GM23338 (cell line): ENCODE data around the gene GCM1. TPM values are rescaled to one million over a fixed set of nuclear protein-coding genes. Genes with fewer than 3 reads are reported as not detected.
"Not testable (repeated sequence)": the region's sequence is repeated elsewhere in the genome, so short reads cannot be mapped to it uniquely, and the experiment has no call there.

ENCODE experiments used
- ATAC-seq: fragments of 200-7000 bp; cut with Tn5 transposase; 3 replicates; pipeline ENCODE4 v1.9.1; 2020
- DNase-seq: peaks from one replicate; pipeline ENCODE4 v3.0.0-alpha.2; 2015; ENCODE audit warnings: low spot score
- H2AFZ ChIP-seq: fragments of 200-600 bp; sonication (generic); 2 replicates; pipeline ENCODE4 v1.8.0; 2016; ENCODE audit warnings: antibody characterized with exemption, mild to moderate bottlenecking, moderate library complexity
- H3F3A ChIP-seq: fragments of 200-600 bp; sonication (generic); replicated peaks from 2 replicates; pipeline ENCODE4 v1.8.0; 2017; ENCODE audit warnings: antibody characterized with exemption, mixed run types, low read depth
- H3K27ac ChIP-seq: fragments of 200-600 bp; sonication (generic); 2 replicates; pipeline ENCODE4 v1.6.1; 2016; ENCODE audit warnings: low read depth
- H3K27me3 ChIP-seq: fragments of 200-600 bp; sonication (generic); 2 replicates; pipeline ENCODE4 v1.8.0; 2016; ENCODE audit warnings: mild to moderate bottlenecking, mixed run types, moderate library complexity; ENCODE audit not compliant: insufficient read depth
- H3K36me3 ChIP-seq: fragments of 200-600 bp; sonication (generic); 2 replicates; pipeline ENCODE4 v1.8.0; 2016; ENCODE audit warnings: mild to moderate bottlenecking; ENCODE audit not compliant: insufficient read depth
- H3K4me1 ChIP-seq: fragments of 200-600 bp; sonication (generic); 2 replicates; pipeline ENCODE4 v1.8.0; 2016; ENCODE audit warnings: mild to moderate bottlenecking, moderate library complexity; ENCODE audit not compliant: insufficient read depth
- H3K4me2 ChIP-seq: fragments of 200-600 bp; sonication (generic); 2 replicates; pipeline ENCODE4 v1.7.1; 2017; ENCODE audit warnings: mixed run types
- H3K4me3 ChIP-seq: fragments of 200-600 bp; sonication (generic); 2 replicates; pipeline ENCODE4 v1.6.1; 2016; ENCODE audit warnings: mixed run types
- H3K79me2 ChIP-seq: fragments of 200-600 bp; sonication (generic); replicated peaks from 2 replicates; pipeline ENCODE4 v1.8.0; 2017; ENCODE audit warnings: mild to moderate bottlenecking; ENCODE audit not compliant: insufficient read depth
- H3K9me2 ChIP-seq: fragments of 200-600 bp; sonication (generic); 2 replicates; pipeline ENCODE4 v1.8.0; 2017; ENCODE audit not compliant: insufficient read depth
- H4K20me1 ChIP-seq: fragments of 200-600 bp; sonication (generic); replicated peaks from 2 replicates; pipeline ENCODE4 v1.8.0; 2017; ENCODE audit warnings: mild to moderate bottlenecking; ENCODE audit not compliant: insufficient read depth
- H3K27ac Mint-ChIP-seq: 2 replicates; pipeline ENCODE4 v1.8.0; 2020; ENCODE audit warnings: inconsistent platforms, mild to moderate bottlenecking, moderate library complexity, mixed read lengths
- H3K27me3 Mint-ChIP-seq: 3 replicates; pipeline ENCODE4 v1.8.0; 2022; ENCODE audit warnings: low read depth, mild to moderate bottlenecking, moderate library complexity, mixed read lengths, inconsistent platforms; ENCODE audit not compliant: insufficient read depth, poor library complexity
- H3K36me3 Mint-ChIP-seq: 3 replicates; pipeline ENCODE4 v1.8.0; 2021; ENCODE audit warnings: low read depth, mild to moderate bottlenecking, inconsistent platforms, moderate library complexity, mixed read lengths
- H3K4me1 Mint-ChIP-seq: 3 replicates; pipeline ENCODE4 v1.8.0; 2020; ENCODE audit warnings: mild to moderate bottlenecking, inconsistent platforms, mixed read lengths
- H3K4me3 Mint-ChIP-seq: 3 replicates; pipeline ENCODE4 v1.8.0; 2021; ENCODE audit warnings: moderate library complexity, mild to moderate bottlenecking, inconsistent platforms, mixed read lengths
- H3K9me3 Mint-ChIP-seq: 3 replicates; pipeline ENCODE4 v1.8.0; 2020; ENCODE audit warnings: moderate library complexity, mild to moderate bottlenecking, inconsistent platforms, mixed read lengths
- CREB1 ChIP-seq: fragments of 250-450 bp; sonication (Bioruptor Pico); IDR thresholded peaks from 2 replicates; pipeline ENCODE4 v1.5.0; 2020; ENCODE audit warnings: low read depth, mild to moderate bottlenecking, moderate library complexity
- EZH2 ChIP-seq: fragments of 200-600 bp; sonication (generic); IDR thresholded peaks from one replicate; pipeline ENCODE4 v1.8.0; 2017; ENCODE audit warnings: antibody characterized with exemption, mild to moderate bottlenecking, low read depth; ENCODE audit not compliant: unreplicated experiment
- EZH2phosphoT487 ChIP-seq: fragments of 200-600 bp; sonication (generic); IDR thresholded peaks from one replicate; pipeline ENCODE4 v1.8.1; 2018; ENCODE audit warnings: antibody characterized with exemption; ENCODE audit not compliant: unreplicated experiment
- JUNB ChIP-seq: IDR thresholded peaks from one replicate; pipeline ENCODE4 v1.6.1; 2016; ENCODE audit warnings: antibody characterized with exemption; ENCODE audit not compliant: unreplicated experiment
- NANOG ChIP-seq: IDR thresholded peaks from 2 replicates; pipeline ENCODE4 v1.6.1; 2016; ENCODE audit warnings: antibody characterized with exemption, borderline replicate concordance
- POLR2AphosphoS5 ChIP-seq: IDR thresholded peaks from 2 replicates; pipeline ENCODE4 v1.6.1; 2016; ENCODE audit warnings: antibody characterized with exemption, low read depth
- STAT1 ChIP-seq: IDR thresholded peaks from one replicate; pipeline ENCODE4 v1.6.1; 2016; ENCODE audit warnings: antibody characterized with exemption; ENCODE audit not compliant: unreplicated experiment
- ZNF114 ChIP-seq: fragments of 250-450 bp; sonication (Bioruptor Pico); IDR thresholded peaks from 2 replicates; pipeline ENCODE4 v1.5.0; 2020; ENCODE audit warnings: mild to moderate bottlenecking, moderate library complexity
- ZNF331 ChIP-seq: fragments of 250-450 bp; sonication (Bioruptor Pico); IDR thresholded peaks from 2 replicates; pipeline ENCODE4 v1.5.0; 2020; ENCODE audit warnings: low read depth, mild to moderate bottlenecking, moderate library complexity
- polyA plus RNA-seq: library from polyadenylated mRNA; unstranded; fragments of >200 nt; fragmentation: Nextera tagmentation; extraction: Ambion mirVana; gene quantifications from 2 replicates; pipeline ENCODE4 v1.2.1, GENCODE V29; 2016
- total RNA-seq: library from RNA; depleted of rRNA; stranded (reverse); fragments of >200 nt; shearing (Covaris generic); gene quantifications from 2 replicates; pipeline ENCODE4 v1.2.3, GENCODE V29; 2014
- TF ChIP-seq, protein P1 (sequence below): IDR thresholded peaks from 2 replicates; pipeline ENCODE4 v1.6.1; 2016; ENCODE audit warnings: antibody characterized with exemption
- TF ChIP-seq, protein P2 (sequence below): IDR thresholded peaks from one replicate; pipeline ENCODE4 v1.6.1; 2018; ENCODE audit warnings: antibody characterized with exemption; ENCODE audit not compliant: unreplicated experiment

Gene GCM1
- total and polyA plus RNA-seq, 2 experiments from 2014 or later: not detected

DNA sequence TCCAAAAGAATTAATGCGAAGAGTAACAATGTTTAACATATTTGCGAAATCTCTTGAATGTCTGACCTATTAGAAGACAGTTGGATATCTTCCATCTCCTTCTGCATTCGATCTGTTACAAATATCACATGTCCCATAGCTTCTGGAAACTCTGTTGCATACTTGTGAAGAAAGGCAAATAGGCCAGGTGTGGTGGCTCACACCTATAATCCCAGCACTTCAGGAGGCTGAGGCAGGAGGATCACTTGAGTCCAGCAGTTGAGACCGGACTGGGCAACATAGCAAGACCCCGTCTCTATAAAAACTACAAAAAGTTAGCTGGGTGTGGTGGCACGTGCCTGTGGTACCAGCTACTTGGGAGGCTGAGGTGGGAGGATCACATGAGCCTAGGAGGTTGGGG lies 9.4 kb upstream of the GCM1 start:
- not testable (repeated sequence) for H3K4me3 Mint-ChIP-seq, H4K20me1 ChIP-seq, H3K4me1 Mint-ChIP-seq, H3F3A ChIP-seq, H3K4me1 ChIP-seq, H3K4me3 ChIP-seq, H3K27me3 Mint-ChIP-seq, H3K27ac Mint-ChIP-seq, H3K36me3 ChIP-seq, H3K9me2 ChIP-seq, H3K36me3 Mint-ChIP-seq, H3K79me2 ChIP-seq, DNase-seq, H3K9me3 Mint-ChIP-seq, H3K27me3 ChIP-seq, ATAC-seq, H3K27ac ChIP-seq, H2AFZ ChIP-seq, H3K4me2 ChIP-seq

DNA sequence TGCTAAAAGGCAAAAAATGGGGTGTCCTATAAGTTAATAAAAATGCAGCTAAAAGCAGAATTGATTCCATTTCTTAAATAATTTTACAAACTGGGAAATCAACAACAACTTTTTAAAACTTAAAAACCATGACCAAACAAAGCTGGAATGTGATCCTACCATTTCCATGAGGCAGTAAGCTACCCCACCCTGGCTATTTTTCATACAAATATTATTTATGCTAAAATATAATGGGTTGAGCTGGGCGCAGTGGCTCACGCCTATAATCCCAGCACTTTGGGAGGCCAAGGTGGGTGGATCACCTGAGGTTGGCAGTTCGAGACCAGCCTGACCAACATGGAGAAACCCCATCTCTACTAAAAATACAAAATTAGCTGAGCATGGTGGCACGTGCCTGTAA lies 6.6 kb upstream of the GCM1 start:
- H3K27me3 ChIP-seq, ATAC-seq, H3K36me3 ChIP-seq, H2AFZ ChIP-seq, H3K27me3 Mint-ChIP-seq, H3K9me2 ChIP-seq, H3K36me3 Mint-ChIP-seq, H3K4me1 ChIP-seq, H3K4me1 Mint-ChIP-seq, H4K20me1 ChIP-seq, H3K27ac Mint-ChIP-seq, H3K4me3 Mint-ChIP-seq, H3K79me2 ChIP-seq, DNase-seq, H3K27ac ChIP-seq, H3K4me3 ChIP-seq, H3F3A ChIP-seq, H3K9me3 Mint-ChIP-seq, H3K4me2 ChIP-seq: not testable (repeated sequence)

DNA sequence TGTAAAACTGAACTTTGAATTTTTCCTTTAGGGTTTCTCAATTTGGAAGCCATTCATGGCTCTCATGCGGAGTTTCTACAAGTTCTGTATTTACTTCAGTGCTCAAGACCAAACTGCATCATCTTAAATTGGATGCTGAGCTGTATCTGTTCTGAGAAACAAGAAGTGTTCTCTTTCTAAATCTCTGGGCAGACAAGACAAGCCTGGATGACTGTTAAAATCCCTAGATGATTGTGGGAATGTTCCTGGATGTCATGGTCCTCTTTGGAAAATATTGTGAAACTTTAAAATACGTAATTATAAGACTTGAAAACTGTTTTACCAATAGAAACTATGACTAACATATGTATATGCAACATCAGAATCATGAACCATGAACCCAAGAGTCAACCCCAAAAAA lies 6.2 kb upstream of the GCM1 start:
- Histone ChIP-seq H3K79me2 (no peaks in the 10 kb centered on the region), H3K4me2 (no peak overlapping the region), H4K20me1 (no peaks in the 10 kb centered on the region), H3K4me3 (no peak overlapping the region), H3K9me2 (no peaks in the 10 kb centered on the region), H3K27me3 (no peaks in the 10 kb centered on the region), H3K4me1 (no peaks in the 10 kb centered on the region), H3K27ac (no peak overlapping the region), H2AFZ (no peak overlapping the region), H3K36me3 (no peaks in the 10 kb centered on the region), H3F3A (no peaks in the 10 kb centered on the region)
- Mint-ChIP-seq H3K4me3 (no peak overlapping the region), H3K4me1 (no peaks in the 10 kb centered on the region), H3K27ac (no peak overlapping the region), H3K27me3 (peaks cover 6% of the 10 kb centered on the region), H3K9me3 (no peaks in the 10 kb centered on the region), H3K36me3 (no peaks in the 10 kb centered on the region)
- no peak for TF ChIP-seq ZNF331 (CRISPR knock-in tag)
- TF ChIP-seq JUNB: no peak
- TF ChIP-seq NANOG: no peak
- DNase-seq: no peak
- no peak for ATAC-seq

DNA sequence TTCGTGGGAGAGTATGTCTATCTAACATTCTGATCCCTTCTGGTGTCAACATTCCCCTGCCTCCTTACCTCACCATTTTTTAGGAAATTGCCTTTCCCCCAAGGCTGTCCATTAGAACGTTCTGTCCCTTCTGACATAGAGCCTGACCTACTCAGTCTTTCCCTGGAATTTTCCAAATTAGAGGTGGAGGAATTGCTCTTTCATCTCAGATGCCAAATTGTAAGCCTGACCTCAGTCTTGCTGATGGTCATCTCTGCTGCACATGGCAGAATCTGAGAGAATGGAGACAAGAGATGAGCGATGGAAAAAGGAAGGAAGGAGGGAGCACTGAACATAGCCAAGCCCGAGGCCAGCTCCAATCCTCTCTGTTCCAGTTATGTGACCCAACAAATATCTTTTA lies 5.4 kb upstream of the GCM1 start:
- Mint-ChIP-seq H3K36me3 (no peaks in the 10 kb centered on the region), H3K4me1 (no peaks in the 10 kb centered on the region), H3K4me3 (no peak overlapping the region), H3K9me3 (no peaks in the 10 kb centered on the region), H3K27ac (no peak overlapping the region), H3K27me3 (peaks cover 6% of the 10 kb centered on the region)
- no peaks in the 10 kb centered on the region for H3K79me2 ChIP-seq
- no peak overlapping the region for H3K27ac ChIP-seq
- no peaks in the 10 kb centered on the region for H3K36me3 ChIP-seq
- DNase-seq: no peak
- H4K20me1 ChIP-seq: no peaks in the 10 kb centered on the region
- no peak overlapping the region for H3K4me2 ChIP-seq
- no peak overlapping the region for H2AFZ ChIP-seq
- no peaks in the 10 kb centered on the region for H3K9me2 ChIP-seq
- no peaks in the 10 kb centered on the region for H3K4me1 ChIP-seq
- no peaks in the 10 kb centered on the region for H3K27me3 ChIP-seq
- no peak for ATAC-seq
- H3F3A ChIP-seq: no peaks in the 10 kb centered on the region
- no peak overlapping the region for H3K4me3 ChIP-seq
- TF ChIP-seq, protein P1, sequence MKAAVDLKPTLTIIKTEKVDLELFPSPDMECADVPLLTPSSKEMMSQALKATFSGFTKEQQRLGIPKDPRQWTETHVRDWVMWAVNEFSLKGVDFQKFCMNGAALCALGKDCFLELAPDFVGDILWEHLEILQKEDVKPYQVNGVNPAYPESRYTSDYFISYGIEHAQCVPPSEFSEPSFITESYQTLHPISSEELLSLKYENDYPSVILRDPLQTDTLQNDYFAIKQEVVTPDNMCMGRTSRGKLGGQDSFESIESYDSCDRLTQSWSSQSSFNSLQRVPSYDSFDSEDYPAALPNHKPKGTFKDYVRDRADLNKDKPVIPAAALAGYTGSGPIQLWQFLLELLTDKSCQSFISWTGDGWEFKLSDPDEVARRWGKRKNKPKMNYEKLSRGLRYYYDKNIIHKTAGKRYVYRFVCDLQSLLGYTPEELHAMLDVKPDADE: no peak
- TF ChIP-seq ZNF331 (CRISPR knock-in tag) (no peak), ZNF114 (no peak), CREB1 (CRISPR knock-in tag) (no peak), JUNB (no peak), POLR2AphosphoS5 (no peak), STAT1 (no peak), EZH2 (no peak), NANOG (no peak), EZH2phosphoT487 (no peak)
- TF ChIP-seq, protein P2, sequence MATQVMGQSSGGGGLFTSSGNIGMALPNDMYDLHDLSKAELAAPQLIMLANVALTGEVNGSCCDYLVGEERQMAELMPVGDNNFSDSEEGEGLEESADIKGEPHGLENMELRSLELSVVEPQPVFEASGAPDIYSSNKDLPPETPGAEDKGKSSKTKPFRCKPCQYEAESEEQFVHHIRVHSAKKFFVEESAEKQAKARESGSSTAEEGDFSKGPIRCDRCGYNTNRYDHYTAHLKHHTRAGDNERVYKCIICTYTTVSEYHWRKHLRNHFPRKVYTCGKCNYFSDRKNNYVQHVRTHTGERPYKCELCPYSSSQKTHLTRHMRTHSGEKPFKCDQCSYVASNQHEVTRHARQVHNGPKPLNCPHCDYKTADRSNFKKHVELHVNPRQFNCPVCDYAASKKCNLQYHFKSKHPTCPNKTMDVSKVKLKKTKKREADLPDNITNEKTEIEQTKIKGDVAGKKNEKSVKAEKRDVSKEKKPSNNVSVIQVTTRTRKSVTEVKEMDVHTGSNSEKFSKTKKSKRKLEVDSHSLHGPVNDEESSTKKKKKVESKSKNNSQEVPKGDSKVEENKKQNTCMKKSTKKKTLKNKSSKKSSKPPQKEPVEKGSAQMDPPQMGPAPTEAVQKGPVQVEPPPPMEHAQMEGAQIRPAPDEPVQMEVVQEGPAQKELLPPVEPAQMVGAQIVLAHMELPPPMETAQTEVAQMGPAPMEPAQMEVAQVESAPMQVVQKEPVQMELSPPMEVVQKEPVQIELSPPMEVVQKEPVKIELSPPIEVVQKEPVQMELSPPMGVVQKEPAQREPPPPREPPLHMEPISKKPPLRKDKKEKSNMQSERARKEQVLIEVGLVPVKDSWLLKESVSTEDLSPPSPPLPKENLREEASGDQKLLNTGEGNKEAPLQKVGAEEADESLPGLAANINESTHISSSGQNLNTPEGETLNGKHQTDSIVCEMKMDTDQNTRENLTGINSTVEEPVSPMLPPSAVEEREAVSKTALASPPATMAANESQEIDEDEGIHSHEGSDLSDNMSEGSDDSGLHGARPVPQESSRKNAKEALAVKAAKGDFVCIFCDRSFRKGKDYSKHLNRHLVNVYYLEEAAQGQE: no peak
